H9 (cell line): ENCODE results near the gene KATNIP. TPM values are rescaled to one million over a fixed set of nuclear protein-coding genes. Genes with fewer than 3 reads are reported as not detected.

Experiments
- DNase-seq: peaks from one replicate; pipeline ENCODE4 v3.0.0-alpha.2; 2017
- H2AFZ ChIP-seq: one replicate; pipeline ENCODE4 v1.6.1; 2013; ENCODE audit warnings: mild to moderate bottlenecking, low read length, control low read depth, moderate library complexity
- H2AK5ac ChIP-seq: 2 replicates; pipeline ENCODE4 v1.6.1; 2013; ENCODE audit warnings: low read length, control low read depth, mixed read lengths; ENCODE audit not compliant: insufficient read length
- H2BK120ac ChIP-seq: one replicate; pipeline ENCODE4 v1.6.1; 2013; ENCODE audit warnings: low read depth, mild to moderate bottlenecking, low read length, control low read depth, inconsistent platforms; ENCODE audit not compliant: poor library complexity, severe bottlenecking
- H2BK12ac ChIP-seq: 2 replicates; pipeline ENCODE4 v1.6.1; 2013; ENCODE audit warnings: low read length, control low read depth, mixed read lengths, low read depth; ENCODE audit not compliant: insufficient read length
- H2BK15ac ChIP-seq: 2 replicates; pipeline ENCODE4 v1.6.1; 2013; ENCODE audit warnings: low read depth, low read length, control low read depth
- H2BK20ac ChIP-seq: one replicate; pipeline ENCODE4 v1.6.1; 2013; ENCODE audit warnings: low read depth, mild to moderate bottlenecking, low read length, control low read depth, inconsistent platforms; ENCODE audit not compliant: poor library complexity, severe bottlenecking
- H2BK5ac ChIP-seq: 2 replicates; pipeline ENCODE4 v1.6.1; 2013; ENCODE audit warnings: low read length, control low read depth, mixed read lengths; ENCODE audit not compliant: insufficient read length
- H3K14ac ChIP-seq: 2 replicates; pipeline ENCODE4 v1.6.1; 2013; ENCODE audit warnings: low read length, control low read depth; ENCODE audit not compliant: insufficient read depth
- H3K18ac ChIP-seq: 2 replicates; pipeline ENCODE4 v1.6.1; 2013; ENCODE audit warnings: low read depth, mild to moderate bottlenecking, mixed read lengths, low read length, control low read depth; ENCODE audit not compliant: insufficient read length
- H3K23ac ChIP-seq: 2 replicates; pipeline ENCODE4 v1.6.1; 2013; ENCODE audit warnings: low read length, control low read depth, mixed read lengths, low read depth; ENCODE audit not compliant: insufficient read length
- H3K23me2 ChIP-seq: 2 replicates; pipeline ENCODE4 v1.6.1; 2013; ENCODE audit warnings: low read depth, mild to moderate bottlenecking, mixed read lengths, low read length, control low read depth; ENCODE audit not compliant: insufficient read length, poor library complexity, severe bottlenecking
- H3K27ac ChIP-seq: 2 replicates; pipeline ENCODE4 v1.5.1; 2013; ENCODE audit warnings: low read length, control low read depth, mixed read lengths, low read depth; ENCODE audit not compliant: insufficient read length
- H3K27me3 ChIP-seq: 2 replicates; pipeline ENCODE4 v1.6.1; 2013; ENCODE audit warnings: low read length, control low read depth, inconsistent platforms; ENCODE audit not compliant: insufficient read depth
- H3K4ac ChIP-seq: 2 replicates; pipeline ENCODE4 v1.6.1; 2013; ENCODE audit warnings: low read depth, mild to moderate bottlenecking, control low read depth, inconsistent platforms, low read length, moderate library complexity
- H3K4me1 ChIP-seq: 2 replicates; pipeline ENCODE4 v1.6.1; 2013; ENCODE audit warnings: low read length, control low read depth, inconsistent platforms; ENCODE audit not compliant: insufficient read depth
- H3K4me2 ChIP-seq: 2 replicates; pipeline ENCODE4 v1.6.1; 2013; ENCODE audit warnings: low read length, control low read depth, mixed read lengths; ENCODE audit not compliant: insufficient read length, insufficient read depth
- H3K56ac ChIP-seq: 2 replicates; pipeline ENCODE4 v1.6.1; 2013; ENCODE audit warnings: low read depth, mild to moderate bottlenecking, mixed read lengths, low read length, control low read depth; ENCODE audit not compliant: insufficient read length
- H3K79me1 ChIP-seq: 2 replicates; pipeline ENCODE4 v1.6.1; 2013; ENCODE audit warnings: low read depth, mild to moderate bottlenecking, moderate library complexity, low read length, control low read depth, inconsistent platforms; ENCODE audit not compliant: insufficient read depth, poor library complexity, severe bottlenecking
- H3K79me2 ChIP-seq: 2 replicates; pipeline ENCODE4 v1.6.1; 2013; ENCODE audit warnings: low read length, control low read depth, inconsistent platforms; ENCODE audit not compliant: insufficient read depth
- H3K9ac ChIP-seq: 2 replicates; pipeline ENCODE4 v1.6.1; 2013; ENCODE audit warnings: low read length, control low read depth, mixed read lengths; ENCODE audit not compliant: insufficient read length; ENCODE audit errors: extremely low read depth
- H3K9me3 ChIP-seq: one replicate; pipeline ENCODE4 v1.6.1; 2013; ENCODE audit warnings: low read depth, low read length, inconsistent platforms; ENCODE audit not compliant: control insufficient read depth
- H3T11ph ChIP-seq: one replicate; pipeline ENCODE4 v1.6.1; 2013; ENCODE audit warnings: mild to moderate bottlenecking, low read length, control low read depth, inconsistent platforms
- H4K20me1 ChIP-seq: one replicate; pipeline ENCODE4 v1.6.1; 2013; ENCODE audit not compliant: control insufficient read depth, insufficient read length, insufficient read depth
- H4K5ac ChIP-seq: 2 replicates; pipeline ENCODE4 v1.6.1; 2013; ENCODE audit warnings: low read depth, mild to moderate bottlenecking, mixed read lengths, low read length, control low read depth; ENCODE audit not compliant: insufficient read length
- H4K8ac ChIP-seq: replicated peaks from 2 replicates; pipeline ENCODE4 v1.6.1; 2013; ENCODE audit warnings: low read length, control low read depth, mixed read lengths, low read depth; ENCODE audit not compliant: insufficient read length
- H4K91ac ChIP-seq: 2 replicates; pipeline ENCODE4 v1.6.1; 2013; ENCODE audit warnings: low read depth, mild to moderate bottlenecking, moderate library complexity, mixed read lengths, low read length, control low read depth; ENCODE audit not compliant: insufficient read length
- H3K27ac Mint-ChIP-seq, 3 experiments: 2 replicates in 2 of 3; 3 replicates in 1 of 3; pipeline ENCODE4 v1.8.0; 2020 to 2021; ENCODE audit warnings: mixed read lengths in 3 of 3, mild to moderate bottlenecking in 1 of 3, moderate library complexity in 1 of 3
- H3K27me3 Mint-ChIP-seq: 2 replicates; pipeline ENCODE4 v1.8.0; 2021; ENCODE audit warnings: low read depth, mild to moderate bottlenecking, moderate library complexity, mixed read lengths
- H3K36me3 Mint-ChIP-seq, 3 experiments: 2 replicates in 2 of 3; 3 replicates in 1 of 3; pipeline ENCODE4 v1.8.0; 2020 to 2021; ENCODE audit warnings: low read depth in 3 of 3, mixed read lengths in 3 of 3; ENCODE audit not compliant: insufficient read depth in 1 of 3
- H3K4me1 Mint-ChIP-seq, 2 experiments: 2 replicates each; pipeline ENCODE4 v1.8.0; 2020; ENCODE audit warnings: mixed read lengths in 2 of 2
- H3K4me3 Mint-ChIP-seq, 2 experiments: 2 replicates in 1 of 2; 3 replicates in 1 of 2; pipeline ENCODE4 v1.8.0; 2020 to 2021; ENCODE audit warnings: mild to moderate bottlenecking in 2 of 2, mixed read lengths in 2 of 2, moderate library complexity in 1 of 2
- H3K9me3 Mint-ChIP-seq, 2 experiments: 2 replicates in 1 of 2; 3 replicates in 1 of 2; pipeline ENCODE4 v1.8.0; 2020; ENCODE audit warnings: mild to moderate bottlenecking in 2 of 2, mixed read lengths in 2 of 2, moderate library complexity in 1 of 2
- CTCF ChIP-seq: fragments of 200-600 bp; sonication (generic); conservative IDR thresholded peaks from 3 replicates; pipeline ENCODE4 v1.8.0; 2021; ENCODE audit warnings: antibody characterized with exemption, mild to moderate bottlenecking
- WGBS: extraction: QIAGEN DNeasy Blood & Tissue Kit; methylation state at CpG from one replicate; pipeline ENCODE4 v1.1.7; 2013; ENCODE audit warnings: missing lambda C conversion rate, low lambda C conversion rate, mixed read lengths; ENCODE audit not compliant: insufficient read length; ENCODE audit errors: extremely low coverage; 5-methylcytosine and 5-hydroxymethylcytosine counted together
- total RNA-seq: library from RNA; stranded (reverse); gene quantifications from 2 replicates; pipeline ENCODE4 v1.2.1, GENCODE V29; 2021

KATNIP gene
- total RNA-seq, 1 experiment from 2014 or later: 13.2 TPM

DNA sequence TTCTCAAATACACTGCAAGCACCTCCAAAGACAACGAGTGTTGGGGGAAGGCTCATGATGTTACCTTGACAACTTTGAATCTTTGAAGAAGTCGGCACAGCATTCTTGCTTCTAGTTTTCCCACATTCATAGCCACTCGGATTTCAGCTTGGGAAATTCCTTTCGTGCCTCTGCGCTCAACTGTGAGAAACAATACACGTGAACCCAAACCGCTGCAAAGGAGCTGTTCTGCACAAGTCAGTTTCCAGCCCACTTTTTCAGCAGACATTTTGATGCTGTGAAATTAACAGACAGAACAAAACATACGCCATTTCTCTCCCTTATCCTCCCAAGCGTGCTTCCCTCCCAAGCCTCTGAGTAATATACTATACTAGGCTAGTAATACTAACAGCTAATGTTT is 41.5 kb upstream of the KATNIP start:
- no peak for DNase-seq
- Mint-ChIP-seq H3K9me3 (no peaks in the 10 kb centered on the region), H3K36me3 (peaks cover 59 to 90% (median 90%) of the 10 kb centered on the region in 3 experiments)

More for the DNA sequence above, 41.5 kb upstream of the KATNIP start:
- no peak overlapping the region for H3K9ac ChIP-seq
- H3K23me2 ChIP-seq: no peaks in the 10 kb centered on the region
- H3K79me1 ChIP-seq: no peaks in the 10 kb centered on the region
- H2BK5ac ChIP-seq: no peak overlapping the region
- H3K4me3 Mint-ChIP-seq: no peak overlapping the region
- H2AFZ ChIP-seq: no peak overlapping the region
- no CpG with 5 or more reads among the region's 9 CpGs for WGBS
- no peak overlapping the region for H3K56ac ChIP-seq
- no peaks in the 10 kb centered on the region for H3K27me3 Mint-ChIP-seq
- no peak overlapping the region for H3K18ac ChIP-seq
- no peak overlapping the region for H3K23ac ChIP-seq
- H3K4me1 ChIP-seq: no peaks in the 10 kb centered on the region
- H3K4me1 Mint-ChIP-seq: no peaks in the 10 kb centered on the region
- no peak overlapping the region for H3K14ac ChIP-seq
- no peak overlapping the region for H2BK12ac ChIP-seq
- no peaks in the 10 kb centered on the region for H3K9me3 ChIP-seq
- H3K27me3 ChIP-seq: no peaks in the 10 kb centered on the region
- H3K4me2 ChIP-seq: no peak overlapping the region
- no peak overlapping the region for H3T11ph ChIP-seq
- TF ChIP-seq CTCF: no peak
- H2AK5ac ChIP-seq: no peak overlapping the region
- no peaks in the 10 kb centered on the region for H4K20me1 ChIP-seq
- no peak overlapping the region for H2BK20ac ChIP-seq
- no peak overlapping the region for H2BK15ac ChIP-seq
- H3K27ac Mint-ChIP-seq: no peak overlapping the region; a peak in 1 of 7 replicates
- no peak overlapping the region for H2BK120ac ChIP-seq
- H4K8ac ChIP-seq: no peak overlapping the region
- H4K5ac ChIP-seq: no peak overlapping the region
- no peak overlapping the region for H4K91ac ChIP-seq
- no peak overlapping the region for H3K27ac ChIP-seq
- H3K79me2 ChIP-seq: no peaks in the 10 kb centered on the region
- H3K4ac ChIP-seq: no peak overlapping the region
